H9 (cell line): ENCODE data around the gene TSC22D1. TPM values are rescaled to one million over a fixed set of nuclear protein-coding genes. Genes with fewer than 3 reads are reported as not detected.

Source experiments
- DNase-seq: peaks from one replicate; pipeline ENCODE4 v3.0.0-alpha.2; 2017
- H2AFZ ChIP-seq: one replicate; pipeline ENCODE4 v1.6.1; 2013; ENCODE audit warnings: mild to moderate bottlenecking, low read length, control low read depth, moderate library complexity
- H2AK5ac ChIP-seq: 2 replicates; pipeline ENCODE4 v1.6.1; 2013; ENCODE audit warnings: low read length, control low read depth, mixed read lengths; ENCODE audit not compliant: insufficient read length
- H2BK120ac ChIP-seq: one replicate; pipeline ENCODE4 v1.6.1; 2013; ENCODE audit warnings: low read depth, mild to moderate bottlenecking, low read length, control low read depth, inconsistent platforms; ENCODE audit not compliant: poor library complexity, severe bottlenecking
- H2BK12ac ChIP-seq: 2 replicates; pipeline ENCODE4 v1.6.1; 2013; ENCODE audit warnings: low read length, control low read depth, mixed read lengths, low read depth; ENCODE audit not compliant: insufficient read length
- H2BK15ac ChIP-seq: 2 replicates; pipeline ENCODE4 v1.6.1; 2013; ENCODE audit warnings: low read depth, low read length, control low read depth
- H2BK20ac ChIP-seq: one replicate; pipeline ENCODE4 v1.6.1; 2013; ENCODE audit warnings: low read depth, mild to moderate bottlenecking, low read length, control low read depth, inconsistent platforms; ENCODE audit not compliant: poor library complexity, severe bottlenecking
- H2BK5ac ChIP-seq: 2 replicates; pipeline ENCODE4 v1.6.1; 2013; ENCODE audit warnings: low read length, control low read depth, mixed read lengths; ENCODE audit not compliant: insufficient read length
- H3K14ac ChIP-seq: 2 replicates; pipeline ENCODE4 v1.6.1; 2013; ENCODE audit warnings: low read length, control low read depth; ENCODE audit not compliant: insufficient read depth
- H3K18ac ChIP-seq: 2 replicates; pipeline ENCODE4 v1.6.1; 2013; ENCODE audit warnings: low read depth, mild to moderate bottlenecking, mixed read lengths, low read length, control low read depth; ENCODE audit not compliant: insufficient read length
- H3K23ac ChIP-seq: 2 replicates; pipeline ENCODE4 v1.6.1; 2013; ENCODE audit warnings: low read length, control low read depth, mixed read lengths, low read depth; ENCODE audit not compliant: insufficient read length
- H3K23me2 ChIP-seq: 2 replicates; pipeline ENCODE4 v1.6.1; 2013; ENCODE audit warnings: low read depth, mild to moderate bottlenecking, mixed read lengths, low read length, control low read depth; ENCODE audit not compliant: insufficient read length, poor library complexity, severe bottlenecking
- H3K27ac ChIP-seq: 2 replicates; pipeline ENCODE4 v1.5.1; 2013; ENCODE audit warnings: low read length, control low read depth, mixed read lengths, low read depth; ENCODE audit not compliant: insufficient read length
- H3K27me3 ChIP-seq: 2 replicates; pipeline ENCODE4 v1.6.1; 2013; ENCODE audit warnings: low read length, control low read depth, inconsistent platforms; ENCODE audit not compliant: insufficient read depth
- H3K4ac ChIP-seq: 2 replicates; pipeline ENCODE4 v1.6.1; 2013; ENCODE audit warnings: low read depth, mild to moderate bottlenecking, control low read depth, inconsistent platforms, low read length, moderate library complexity
- H3K4me1 ChIP-seq: 2 replicates; pipeline ENCODE4 v1.6.1; 2013; ENCODE audit warnings: low read length, control low read depth, inconsistent platforms; ENCODE audit not compliant: insufficient read depth
- H3K4me2 ChIP-seq: 2 replicates; pipeline ENCODE4 v1.6.1; 2013; ENCODE audit warnings: low read length, control low read depth, mixed read lengths; ENCODE audit not compliant: insufficient read length, insufficient read depth
- H3K56ac ChIP-seq: 2 replicates; pipeline ENCODE4 v1.6.1; 2013; ENCODE audit warnings: low read depth, mild to moderate bottlenecking, mixed read lengths, low read length, control low read depth; ENCODE audit not compliant: insufficient read length
- H3K79me1 ChIP-seq: 2 replicates; pipeline ENCODE4 v1.6.1; 2013; ENCODE audit warnings: low read depth, mild to moderate bottlenecking, moderate library complexity, low read length, control low read depth, inconsistent platforms; ENCODE audit not compliant: insufficient read depth, poor library complexity, severe bottlenecking
- H3K79me2 ChIP-seq: 2 replicates; pipeline ENCODE4 v1.6.1; 2013; ENCODE audit warnings: low read length, control low read depth, inconsistent platforms; ENCODE audit not compliant: insufficient read depth
- H3K9ac ChIP-seq: 2 replicates; pipeline ENCODE4 v1.6.1; 2013; ENCODE audit warnings: low read length, control low read depth, mixed read lengths; ENCODE audit not compliant: insufficient read length; ENCODE audit errors: extremely low read depth
- H3K9me3 ChIP-seq: one replicate; pipeline ENCODE4 v1.6.1; 2013; ENCODE audit warnings: low read depth, low read length, inconsistent platforms; ENCODE audit not compliant: control insufficient read depth
- H3T11ph ChIP-seq: one replicate; pipeline ENCODE4 v1.6.1; 2013; ENCODE audit warnings: mild to moderate bottlenecking, low read length, control low read depth, inconsistent platforms
- H4K20me1 ChIP-seq: one replicate; pipeline ENCODE4 v1.6.1; 2013; ENCODE audit not compliant: control insufficient read depth, insufficient read length, insufficient read depth
- H4K5ac ChIP-seq: 2 replicates; pipeline ENCODE4 v1.6.1; 2013; ENCODE audit warnings: low read depth, mild to moderate bottlenecking, mixed read lengths, low read length, control low read depth; ENCODE audit not compliant: insufficient read length
- H4K8ac ChIP-seq: replicated peaks from 2 replicates; pipeline ENCODE4 v1.6.1; 2013; ENCODE audit warnings: low read length, control low read depth, mixed read lengths, low read depth; ENCODE audit not compliant: insufficient read length
- H4K91ac ChIP-seq: 2 replicates; pipeline ENCODE4 v1.6.1; 2013; ENCODE audit warnings: low read depth, mild to moderate bottlenecking, moderate library complexity, mixed read lengths, low read length, control low read depth; ENCODE audit not compliant: insufficient read length
- H3K27ac Mint-ChIP-seq, 3 experiments: 2 replicates in 2 of 3; 3 replicates in 1 of 3; pipeline ENCODE4 v1.8.0; 2020 to 2021; ENCODE audit warnings: mixed read lengths in 3 of 3, mild to moderate bottlenecking in 1 of 3, moderate library complexity in 1 of 3
- H3K27me3 Mint-ChIP-seq: 2 replicates; pipeline ENCODE4 v1.8.0; 2021; ENCODE audit warnings: low read depth, mild to moderate bottlenecking, moderate library complexity, mixed read lengths
- H3K36me3 Mint-ChIP-seq, 3 experiments: 2 replicates in 2 of 3; 3 replicates in 1 of 3; pipeline ENCODE4 v1.8.0; 2020 to 2021; ENCODE audit warnings: low read depth in 3 of 3, mixed read lengths in 3 of 3; ENCODE audit not compliant: insufficient read depth in 1 of 3
- H3K4me1 Mint-ChIP-seq, 2 experiments: 2 replicates each; pipeline ENCODE4 v1.8.0; 2020; ENCODE audit warnings: mixed read lengths in 2 of 2
- H3K4me3 Mint-ChIP-seq, 2 experiments: 2 replicates in 1 of 2; 3 replicates in 1 of 2; pipeline ENCODE4 v1.8.0; 2020 to 2021; ENCODE audit warnings: mild to moderate bottlenecking in 2 of 2, mixed read lengths in 2 of 2, moderate library complexity in 1 of 2
- H3K9me3 Mint-ChIP-seq, 2 experiments: 2 replicates in 1 of 2; 3 replicates in 1 of 2; pipeline ENCODE4 v1.8.0; 2020; ENCODE audit warnings: mild to moderate bottlenecking in 2 of 2, mixed read lengths in 2 of 2, moderate library complexity in 1 of 2
- CTCF ChIP-seq: fragments of 200-600 bp; sonication (generic); conservative IDR thresholded peaks from 3 replicates; pipeline ENCODE4 v1.8.0; 2021; ENCODE audit warnings: antibody characterized with exemption, mild to moderate bottlenecking
- WGBS: extraction: QIAGEN DNeasy Blood & Tissue Kit; methylation state at CpG from one replicate; pipeline ENCODE4 v1.1.7; 2013; ENCODE audit warnings: missing lambda C conversion rate, low lambda C conversion rate, mixed read lengths; ENCODE audit not compliant: insufficient read length; ENCODE audit errors: extremely low coverage; 5-methylcytosine and 5-hydroxymethylcytosine counted together
- total RNA-seq: library from RNA; stranded (reverse); gene quantifications from 2 replicates; pipeline ENCODE4 v1.2.1, GENCODE V29; 2021

TSC22D1 gene
- total RNA-seq, 1 experiment from 2014 or later, result 76.7 TPM

GRCh38 chr13:44386913-44387556 is 189.1 kb downstream of the TSC22D1 start:
- Histone ChIP-seq H3K9ac (no peak overlapping the region), H3K14ac (no peak overlapping the region), H3K79me1 (no peaks in the 10 kb centered on the region), H3K23me2 (no peaks in the 10 kb centered on the region), H2BK12ac (no peak overlapping the region), H2BK15ac (no peak overlapping the region), H4K20me1 (no peaks in the 10 kb centered on the region), H3K23ac (no peak overlapping the region), H3K18ac (no peak overlapping the region), H3K4ac (no peak overlapping the region), H4K8ac (no peak overlapping the region), H3T11ph (no peak overlapping the region), H3K56ac (no peak overlapping the region), H2BK120ac (no peak overlapping the region), H4K5ac (no peak overlapping the region), H2BK5ac (no peak overlapping the region), H3K27ac (no peak overlapping the region), H4K91ac (no peak overlapping the region), H3K9me3 (no peaks in the 10 kb centered on the region), H3K27me3 (no peaks in the 10 kb centered on the region), H2BK20ac (no peak overlapping the region), H3K4me2 (no peak overlapping the region), H3K4me1 (no peaks in the 10 kb centered on the region; the same call in 1 of the 2 replicates), H2AFZ (no peak overlapping the region), H3K79me2 (no peaks in the 10 kb centered on the region), H2AK5ac (no peak overlapping the region)
- Mint-ChIP-seq H3K9me3 (no peaks in the 10 kb centered on the region), H3K27me3 (no peaks in the 10 kb centered on the region), H3K4me1 (peaks cover 21 to 35% of the 10 kb centered on the region in 2 experiments), H3K4me3 (no peak overlapping the region), H3K36me3 (peaks cover 0 to 2% (median 0%) of the 10 kb centered on the region in 3 experiments; a peak in 1 of 7 replicates), H3K27ac (no peak overlapping the region)
- no CpG with 5 or more reads among the region's 7 CpGs for WGBS
- TF ChIP-seq CTCF, result no peak
- DNase-seq, result no peak
